Measurements from ENCODE around the gene CYP46A1.

CYP46A1 gene

GRCh38 chr14:99735189-99736135 is 51.4 kb downstream of the CYP46A1 start:
- H3K27ac ChIP-seq: no peak overlapping the region

GRCh38 chr14:99736603-99737371 is 52.7 kb downstream of the CYP46A1 start:
- Histone ChIP-seq H3K4me3 (no peak overlapping the region), H3K27ac (peak overlapping the region in 3 of 21 experiments; percentile 1 to 72 (median 51))

More at GRCh38 chr14:99735189-99736135, 51.4 kb downstream of the CYP46A1 start:
- no peak overlapping the region for H3K4me3 ChIP-seq

GRCh38 chr14:99737451-99737951 is 53.4 kb downstream of the CYP46A1 start:
- peak overlapping the region; percentile 2 to 32 (median 18) for H3K4me3 ChIP-seq
- peak overlapping the region in 4 of 21 experiments; percentile 1 to 72 (median 32) for H3K27ac ChIP-seq

GRCh38 chr14:99737956-99738667 is 54.0 kb downstream of the CYP46A1 start:
- Histone ChIP-seq H3K27ac (peak overlapping the region in 4 of 21 experiments; percentile 1 to 72 (median 32)), H3K4me3 (peak overlapping the region; percentile 2 to 32 (median 18))

- no peak overlapping the region for H3K27ac ChIP-seq
- no peak overlapping the region for H3K4me3 ChIP-seq
Observed at GRCh38 chr14:99740411-99740810, 56.3 kb downstream of the CYP46A1 start.

- Histone ChIP-seq H3K27ac (no peak overlapping the region), H3K4me3 (no peak overlapping the region)
Observed at GRCh38 chr14:99741227-99741976, 57.3 kb downstream of the CYP46A1 start.

GRCh38 chr14:99742074-99742473 is 58.0 kb downstream of the CYP46A1 start:
- no peak overlapping the region for H3K4me3 ChIP-seq
- no peak overlapping the region for H3K27ac ChIP-seq

GRCh38 chr14:99742509-99743487 is 58.7 kb downstream of the CYP46A1 start:
- no peak overlapping the region for H3K4me3 ChIP-seq
- no peak overlapping the region for H3K27ac ChIP-seq

GRCh38 chr14:99744199-99744872 is 60.2 kb downstream of the CYP46A1 start:
- peak overlapping the region in 5 of 21 experiments; percentile 5 to 62 (median 27) for H3K27ac ChIP-seq

GRCh38 chr14:99744873-99745224 is 60.8 kb downstream of the CYP46A1 start:
- Histone ChIP-seq H3K27ac (peak overlapping the region in 6 of 21 experiments; percentile 7 to 65 (median 45)), H3K4me3 (no peak overlapping the region)

More at GRCh38 chr14:99744199-99744872, 60.2 kb downstream of the CYP46A1 start:
- H3K4me3 ChIP-seq: no peak overlapping the region

- H3K27ac ChIP-seq: peak overlapping the region in 9 of 21 experiments; percentile 0 to 65 (median 39)
Observed at GRCh38 chr14:99745307-99745951, 61.3 kb downstream of the CYP46A1 start.

GRCh38 chr14:99747167-99747566 is 63.1 kb downstream of the CYP46A1 start:
- peak overlapping the region in 4 of 21 experiments; percentile 17 to 58 (median 26) for H3K27ac ChIP-seq

More at GRCh38 chr14:99745307-99745951, 61.3 kb downstream of the CYP46A1 start:
- no peak overlapping the region for H3K4me3 ChIP-seq

GRCh38 chr14:99747582-99748330 is 63.7 kb downstream of the CYP46A1 start:
- Histone ChIP-seq H3K4me3 (no peak overlapping the region), H3K27ac (peak overlapping the region in 4 of 21 experiments; percentile 17 to 58 (median 26))

More at GRCh38 chr14:99747167-99747566, 63.1 kb downstream of the CYP46A1 start:
- no peak overlapping the region for H3K4me3 ChIP-seq

GRCh38 chr14:99748529-99748928 is 64.4 kb downstream of the CYP46A1 start:
- Histone ChIP-seq H3K4me3 (no peak overlapping the region), H3K27ac (no peak overlapping the region)

GRCh38 chr14:99749142-99749541 is 65.0 kb downstream of the CYP46A1 start:
- H3K27ac ChIP-seq: no peak overlapping the region
- no peak overlapping the region for H3K4me3 ChIP-seq

Measured in skin epidermis (tissue), 12 donors.